ENCODE data around the gene RFTN1. TPM values are rescaled to one million over a fixed set of nuclear protein-coding genes. Genes with fewer than 3 reads are reported as not detected.
A peak's percentile ranks its signal among the peaks of the same experiment; 100 is the strongest.
"Not testable (repeated sequence)": the region's sequence is repeated elsewhere in the genome, so short reads cannot be mapped to it uniquely, and the experiment has no call there.

The RFTN1 gene
- total RNA-seq, 4 donors from 2014 or later, result 32.0 to 187 (median 47.6) TPM

DNA sequence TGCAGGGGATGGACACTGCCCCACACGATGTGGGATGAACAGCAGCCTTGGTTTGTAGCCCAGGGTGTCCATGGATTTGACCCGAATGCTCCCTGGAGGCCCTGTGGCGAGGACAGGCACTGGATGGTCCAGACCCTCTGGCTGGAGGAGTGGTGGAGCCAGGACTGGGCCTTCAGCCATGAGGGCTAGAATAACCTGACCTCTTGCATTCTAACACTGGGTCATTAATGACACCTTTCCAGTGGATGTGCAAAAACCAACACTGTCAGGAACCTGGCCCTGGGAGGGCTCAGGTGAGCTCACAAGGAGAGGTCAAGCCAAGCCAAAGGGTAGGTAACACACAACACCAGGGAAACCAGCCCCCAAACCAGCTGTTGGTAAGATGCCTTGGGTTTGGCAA, 197.1 kb downstream of the RFTN1 start:
- H3K36me3 ChIP-seq, result no peaks in the 10 kb centered on the region
- no peak for DNase-seq
- no peak overlapping the region for H3K4me3 ChIP-seq
- H3K27ac ChIP-seq, result no peak overlapping the region
- TF ChIP-seq, protein P1, sequence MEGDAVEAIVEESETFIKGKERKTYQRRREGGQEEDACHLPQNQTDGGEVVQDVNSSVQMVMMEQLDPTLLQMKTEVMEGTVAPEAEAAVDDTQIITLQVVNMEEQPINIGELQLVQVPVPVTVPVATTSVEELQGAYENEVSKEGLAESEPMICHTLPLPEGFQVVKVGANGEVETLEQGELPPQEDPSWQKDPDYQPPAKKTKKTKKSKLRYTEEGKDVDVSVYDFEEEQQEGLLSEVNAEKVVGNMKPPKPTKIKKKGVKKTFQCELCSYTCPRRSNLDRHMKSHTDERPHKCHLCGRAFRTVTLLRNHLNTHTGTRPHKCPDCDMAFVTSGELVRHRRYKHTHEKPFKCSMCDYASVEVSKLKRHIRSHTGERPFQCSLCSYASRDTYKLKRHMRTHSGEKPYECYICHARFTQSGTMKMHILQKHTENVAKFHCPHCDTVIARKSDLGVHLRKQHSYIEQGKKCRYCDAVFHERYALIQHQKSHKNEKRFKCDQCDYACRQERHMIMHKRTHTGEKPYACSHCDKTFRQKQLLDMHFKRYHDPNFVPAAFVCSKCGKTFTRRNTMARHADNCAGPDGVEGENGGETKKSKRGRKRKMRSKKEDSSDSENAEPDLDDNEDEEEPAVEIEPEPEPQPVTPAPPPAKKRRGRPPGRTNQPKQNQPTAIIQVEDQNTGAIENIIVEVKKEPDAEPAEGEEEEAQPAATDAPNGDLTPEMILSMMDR (IDR thresholded peaks at IDR 0.05), result no peak
- no peak for TF ChIP-seq POLR2A (IDR thresholded peaks at IDR 0.05)
- intact Hi-C loops (cut with DNase I; ENCODE audit: low total_unique reads), result no loop called here
- no peaks in the 10 kb centered on the region for H3K27me3 ChIP-seq
- no peaks in the 10 kb centered on the region for H3K4me1 ChIP-seq
- H3K9me3 ChIP-seq, result no peaks in the 10 kb centered on the region

DNA sequence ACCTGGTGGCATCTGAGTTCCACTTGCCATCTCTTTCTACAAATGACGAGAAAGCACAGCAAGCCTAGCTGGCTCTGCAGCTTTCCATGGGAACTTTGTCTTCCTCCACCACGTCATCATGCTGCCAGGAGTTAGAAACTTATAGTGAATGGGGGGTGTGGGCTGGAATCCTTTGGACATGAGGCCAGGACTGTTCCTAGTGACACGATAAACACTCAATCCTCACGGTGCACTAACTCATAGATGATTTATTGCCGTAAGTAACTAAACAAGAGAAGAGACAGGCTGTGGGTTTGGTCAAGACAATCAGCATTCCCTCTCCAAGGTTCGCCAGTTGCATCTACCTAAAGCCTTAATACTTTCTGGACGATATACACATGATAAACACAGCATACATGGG, 197.9 kb downstream of the RFTN1 start:
- DNase-seq, result no peak
- no peaks in the 10 kb centered on the region for H3K4me1 ChIP-seq
- no peaks in the 10 kb centered on the region for H3K9me3 ChIP-seq
- no peaks in the 10 kb centered on the region for H3K36me3 ChIP-seq
- no peak for TF ChIP-seq POLR2A (IDR thresholded peaks at IDR 0.05)
- TF ChIP-seq, protein P1 (IDR thresholded peaks at IDR 0.05), result no peak
- H3K27ac ChIP-seq, result no peak overlapping the region
- intact Hi-C loops (cut with DNase I; ENCODE audit: low total_unique reads), result no loop called here
- no peak overlapping the region for H3K4me3 ChIP-seq
- no peaks in the 10 kb centered on the region for H3K27me3 ChIP-seq

DNA sequence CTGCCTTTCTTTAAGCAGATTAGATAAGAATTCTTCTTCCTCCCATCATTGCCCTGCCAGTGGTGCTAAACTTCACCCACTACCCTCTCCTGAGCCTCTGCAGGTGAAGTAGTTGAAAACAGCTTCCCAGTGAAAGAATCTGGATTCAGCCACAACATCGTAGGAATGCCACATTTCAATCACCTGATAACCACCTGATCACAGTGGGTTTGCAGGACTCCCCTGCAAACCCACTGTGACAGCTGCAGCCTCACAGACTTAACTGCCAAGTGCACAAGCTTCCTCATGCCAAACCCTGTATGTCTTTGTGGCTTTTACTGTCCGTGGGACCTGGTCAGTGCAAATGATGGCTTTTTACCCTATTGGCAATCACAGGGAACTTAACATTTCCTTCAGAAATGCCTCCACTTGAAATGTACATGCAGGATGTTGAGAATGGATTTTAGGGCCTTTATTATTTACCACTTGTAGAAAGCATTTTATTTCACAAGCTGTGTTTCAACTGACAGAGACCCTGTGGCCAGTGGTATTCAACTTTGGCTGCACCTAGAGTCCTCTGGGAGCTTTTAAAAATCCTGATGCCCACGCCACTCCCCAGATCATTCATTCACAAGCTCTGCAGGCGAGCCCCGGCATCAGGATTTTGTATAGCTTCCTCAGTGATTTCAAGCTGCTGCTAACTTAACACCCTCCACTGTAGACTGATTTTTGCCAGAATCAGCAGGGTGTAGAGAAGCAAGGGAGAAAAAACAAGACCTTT, 199.4 kb downstream of the RFTN1 start:
- H3K27ac ChIP-seq, result no peak overlapping the region
- H3K36me3 ChIP-seq, result no peaks in the 10 kb centered on the region
- intact Hi-C loops (cut with DNase I; ENCODE audit: low total_unique reads), result no loop called here
- H3K9me3 ChIP-seq, result no peaks in the 10 kb centered on the region
- H3K4me3 ChIP-seq, result no peak overlapping the region
- no peak for DNase-seq
- TF ChIP-seq POLR2A (IDR thresholded peaks at IDR 0.05), result no peak
- TF ChIP-seq, protein P1 (IDR thresholded peaks at IDR 0.05), result no peak
- no peaks in the 10 kb centered on the region for H3K27me3 ChIP-seq
- no peaks in the 10 kb centered on the region for H3K4me1 ChIP-seq

DNA sequence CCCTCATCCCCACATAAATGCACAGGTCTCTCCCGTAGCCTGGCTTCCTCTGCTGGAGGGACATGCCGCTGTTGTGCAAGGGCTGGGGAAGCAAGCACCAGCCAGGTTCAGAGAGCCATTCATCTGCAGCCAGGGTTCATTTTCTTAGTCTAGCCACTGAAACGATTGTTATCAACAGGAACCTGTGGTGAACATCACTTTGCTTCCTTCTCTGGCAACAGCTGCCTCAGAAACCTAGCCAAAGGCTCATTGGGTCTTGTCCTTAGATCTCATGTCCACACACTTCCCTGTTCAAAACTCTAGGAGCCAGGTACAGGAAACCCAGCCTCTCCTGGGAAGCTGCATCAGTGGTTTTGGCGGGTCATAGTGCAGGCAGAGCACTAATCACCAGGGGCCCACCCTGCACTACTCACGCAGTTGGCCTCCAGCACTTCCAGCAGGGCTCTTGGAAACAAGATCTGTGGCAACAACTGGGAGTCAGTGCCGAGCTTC, 201.5 kb downstream of the RFTN1 start:
- Histone ChIP-seq H3K27me3 (no peaks in the 10 kb centered on the region), H3K27ac (peak overlapping the region; percentile 20 to 43), H3K36me3 (no peaks in the 10 kb centered on the region), H3K4me1 (no peaks in the 10 kb centered on the region), H3K4me3 (no peak overlapping the region), H3K9me3 (no peaks in the 10 kb centered on the region)
- peak in 1 of 2 donors; percentile 46 for DNase-seq
- intact Hi-C loops (cut with DNase I; ENCODE audit: low total_unique reads), result no loop called here
- TF ChIP-seq, protein P1 (IDR thresholded peaks at IDR 0.05), result no peak
- no peak for TF ChIP-seq POLR2A (IDR thresholded peaks at IDR 0.05)

DNA sequence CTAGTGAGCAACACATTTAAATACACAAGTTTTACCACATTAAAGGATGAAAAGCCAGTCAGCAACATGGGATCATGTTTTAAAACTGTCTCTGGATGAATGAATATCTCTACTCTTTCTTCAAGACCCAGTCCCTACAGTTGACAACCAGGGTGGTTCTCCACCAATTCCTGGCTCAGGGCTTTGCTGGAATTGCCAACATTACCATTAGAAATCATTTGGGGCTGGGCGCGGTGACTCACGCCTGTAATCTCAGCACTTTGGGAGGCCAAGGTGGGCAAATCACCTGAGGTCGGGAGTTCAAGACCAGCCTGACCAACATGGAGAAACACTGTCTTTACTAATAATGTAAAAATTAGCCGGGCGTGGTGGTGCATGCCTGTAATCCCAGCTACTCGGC, 203.0 kb downstream of the RFTN1 start:
- H3K9me3 ChIP-seq; H3K4me3 ChIP-seq; H3K27me3 ChIP-seq; DNase-seq; intact Hi-C loops (cut with DNase I; ENCODE audit: low total_unique reads); H3K4me1 ChIP-seq; H3K36me3 ChIP-seq: not testable (repeated sequence)
- H3K27ac ChIP-seq, result peak overlapping the region in 1 of 2 donors; percentile 14

Data from uterus (tissue), 4 donors.